Endothelial cell of umbilical vein (primary cell): ENCODE results near the gene MRC2. TPM values are rescaled to one million over a fixed set of nuclear protein-coding genes. Genes with fewer than 3 reads are reported as not detected.

Experiments
- BruUV-seq: library from RNA; stranded (reverse); fragments of 400-500 nt; replicated peaks from 2 replicates; lab custom pipeline; 2021; lab: Mats Ljungman, UMichigan
- CTCF ChIA-PET: fragments of 300-600, 350-600 bp; sonication (Branson Sonifier 250); formaldehyde crosslinking; loops from one replicate; lab custom pipeline; 2021; ENCODE audit warnings: antibody characterized with exemption, inconsistent platforms; lab: Charles Lee
- POLR2A ChIA-PET: fragments of 300-600, 350-600 bp; sonication (Branson Sonifier 250); formaldehyde crosslinking; loops from one replicate; lab custom pipeline; 2021; ENCODE audit warnings: antibody characterized with exemption, inconsistent platforms; lab: Charles Lee
- DNase-seq: peaks from one replicate; pipeline ENCODE4 v3.0.0-alpha.2; 2011; ENCODE audit warnings: low read depth, low spot score
- FAIRE-seq: peaks from 2 replicates; lab custom pipeline; 2011; peaks lifted over from hg19 to GRCh38; lab: Jason Lieb, UNC
- H2AFZ ChIP-seq: 2 replicates; pipeline ENCODE4 v1.6.0; 2012; ENCODE audit warnings: low read depth, low read length, control low read depth, inconsistent platforms
- H3K27ac ChIP-seq: 2 replicates; pipeline ENCODE4 v1.5.1; 2011; ENCODE audit warnings: low read depth, mild to moderate bottlenecking, control low read depth, low read length, moderate library complexity; ENCODE audit not compliant: insufficient read depth
- H3K27me3 ChIP-seq, 2 experiments: 2 replicates each; pipeline versions ENCODE4 v1.6.0 to v1.6.1; 2011; ENCODE audit warnings: low read length in 2 of 2, mixed read lengths in 1 of 2; ENCODE audit not compliant: control insufficient read depth in 2 of 2, insufficient read depth in 2 of 2
- H3K36me3 ChIP-seq, 2 experiments: 2 replicates in 1 of 2; 3 replicates in 1 of 2; pipeline ENCODE4 v1.5.1; 2011; ENCODE audit warnings: low read length in 2 of 2, mild to moderate bottlenecking in 1 of 2, moderate library complexity in 1 of 2; ENCODE audit not compliant: control insufficient read depth in 2 of 2, insufficient read depth in 2 of 2; ENCODE audit errors: extremely low read depth in 1 of 2
- H3K4me1 ChIP-seq: 3 replicates; pipeline ENCODE4 v1.5.1; 2011; ENCODE audit warnings: mild to moderate bottlenecking, low read length; ENCODE audit not compliant: control insufficient read depth, insufficient read depth; ENCODE audit errors: extremely low read depth
- H3K4me2 ChIP-seq: 2 replicates; pipeline ENCODE4 v1.6.1; 2011; ENCODE audit warnings: low read length, control low read depth, mixed read lengths; ENCODE audit not compliant: insufficient read depth
- H3K4me3 ChIP-seq, 3 experiments: fragments of 200-600 bp in 1 of 3; sonication (generic), shearing (Covaris generic) in 1 of 3; replicated peaks in 1 of 3; 2 replicates each; pipeline ENCODE4 v1.5.1; 2011 to 2016; ENCODE audit warnings: control low read depth in 3 of 3, low read length in 3 of 3, mild to moderate bottlenecking in 2 of 3, inconsistent platforms in 1 of 3, low read depth in 1 of 3, moderate library complexity in 1 of 3; ENCODE audit not compliant: insufficient read depth in 1 of 3
- H3K79me2 ChIP-seq: 2 replicates; pipeline ENCODE4 v1.6.0; 2012; ENCODE audit warnings: low read length, inconsistent platforms; ENCODE audit not compliant: control insufficient read depth, insufficient read depth
- H3K9ac ChIP-seq: replicated peaks from 2 replicates; pipeline ENCODE3; 2011; ENCODE audit warnings: low read length, control low read depth; ENCODE audit not compliant: insufficient read depth; ENCODE audit errors: extremely low read depth
- H3K9me1 ChIP-seq: replicated peaks from 3 replicates; pipeline ENCODE4 v1.6.0; 2011; ENCODE audit warnings: mild to moderate bottlenecking, low read length; ENCODE audit not compliant: control insufficient read depth, insufficient read depth; ENCODE audit errors: extremely low read depth
- H3K9me3 ChIP-seq: replicated peaks from 2 replicates; pipeline ENCODE4 v1.5.1; 2012; ENCODE audit warnings: low read length, inconsistent platforms; ENCODE audit not compliant: control insufficient read depth, insufficient read depth
- H4K20me1 ChIP-seq: replicated peaks from 2 replicates; pipeline ENCODE3; 2011; ENCODE audit warnings: mild to moderate bottlenecking, low read length; ENCODE audit not compliant: control insufficient read depth, insufficient read depth; ENCODE audit errors: extremely low read depth
- CTCF ChIP-seq, 2 donors: IDR thresholded peaks; 1 replicate in 1 of 2; 2 replicates in 1 of 2; pipeline ENCODE4 v1.5.1; 2011; ENCODE audit warnings: low read length in 2 of 2, mild to moderate bottlenecking in 2 of 2, moderate library complexity in 2 of 2, control low read depth in 1 of 2, inconsistent platforms in 1 of 2, low read depth in 1 of 2; ENCODE audit not compliant: insufficient read depth in 1 of 2; ENCODE audit errors: extremely low read depth in 1 of 2
- EZH2 ChIP-seq: IDR thresholded peaks from 2 replicates; pipeline ENCODE4 v1.6.1; 2012; ENCODE audit warnings: borderline replicate concordance, low read depth, mild to moderate bottlenecking, moderate library complexity, low read length, inconsistent platforms; ENCODE audit not compliant: severe bottlenecking
- FOS ChIP-seq: IDR thresholded peaks from 2 replicates; pipeline ENCODE4 v1.6.1; 2011; ENCODE audit warnings: mild to moderate bottlenecking, low read length, moderate library complexity, borderline replicate concordance; ENCODE audit not compliant: insufficient read depth
- GATA2 ChIP-seq: IDR thresholded peaks from 2 replicates; pipeline ENCODE4 v1.7.0; 2011; ENCODE audit warnings: low read depth, mild to moderate bottlenecking, moderate library complexity, mixed read lengths, low read length; ENCODE audit not compliant: insufficient read length, insufficient read depth
- JUN ChIP-seq: IDR thresholded peaks from 2 replicates; pipeline ENCODE4 v1.6.1; 2011; ENCODE audit warnings: borderline replicate concordance, low read depth; ENCODE audit not compliant: insufficient read length, insufficient read depth
- MAX ChIP-seq: IDR thresholded peaks from 2 replicates; pipeline ENCODE4 v1.6.1; 2011; ENCODE audit not compliant: insufficient read depth, insufficient read length
- MYC ChIP-seq: IDR thresholded peaks from one replicate; pipeline ENCODE4 v1.6.1; 2011; ENCODE audit warnings: mild to moderate bottlenecking, low read depth, low read length
- POLR2A ChIP-seq: IDR thresholded peaks from 2 replicates; pipeline ENCODE4 v1.6.1; 2012; ENCODE audit warnings: low read depth, mild to moderate bottlenecking, control low read depth, low read length
- POLR2AphosphoS5 ChIP-seq: IDR thresholded peaks from 2 replicates; pipeline ENCODE4 v1.6.1; 2012; ENCODE audit warnings: low read depth, mild to moderate bottlenecking, control low read depth, low read length, moderate library complexity; ENCODE audit not compliant: insufficient read depth
- dilution Hi-C: fragments of 300-500 bp; cut with MboI; formaldehyde crosslinking; loops from one replicate; pipeline ENCODE4 v1.15.0; 2019; ENCODE audit warnings: low sequenced_read_pairs; ENCODE audit not compliant: extremely low pct_ligation_motif_present
- intact Hi-C: fragments of 100-400 bp; cut with micrococcal nuclease; formaldehyde crosslinking; loops from one replicate; pipeline ENCODE4 v1.10.0; 2022
- polyA plus RNA-seq, 4 experiments: library from polyadenylated mRNA; depleted of rRNA in 3 of 4; stranded (reverse) in 3 of 4; unstranded in 1 of 4; fragments of >200 nt; gene quantifications; 2 replicates each; pipeline versions ENCODE4 v1.2.1 to v1.2.3, GENCODE V29; 2011 to 2012; ENCODE audit warnings: missing spikeins in 1 of 4
- total RNA-seq: library from RNA; stranded (reverse); gene quantifications from 2 replicates; pipeline ENCODE4 v1.2.3, GENCODE V29; 2021

MRC2 gene
- total and polyA plus RNA-seq, 2 donors (not counting 3 experiments of a cell fraction or from before 2014, with no cell fraction given), result 30.6 to 52.7 TPM

- H3K27me3 ChIP-seq, result peaks cover 9 to 10% of the 10 kb centered on the region in 2 experiments
- no peak overlapping the region for H2AFZ ChIP-seq
- H3K4me1 ChIP-seq, result no peaks in the 10 kb centered on the region
- POLR2A ChIA-PET, result no interaction called here
- no peak overlapping the region for H3K4me3 ChIP-seq
- H3K4me2 ChIP-seq, result no peak overlapping the region
- DNase-seq (peak; percentile 24), FAIRE-seq (no peak)
- no peaks in the 10 kb centered on the region for H3K9me3 ChIP-seq
- no peaks in the 10 kb centered on the region for H3K79me2 ChIP-seq
- H3K9ac ChIP-seq, result no peak overlapping the region
- no peaks in the 10 kb centered on the region for H3K36me3 ChIP-seq
- TF ChIP-seq CTCF (IDR thresholded peaks at IDR 0.05; ENCODE audit: extremely low read depth in 1 of 2, insufficient read depth in 1 of 2, low read depth in 1 of 2, low read length in 2 of 2), result peak; percentile 8 to 35
- no peak for TF ChIP-seq MAX
- intact Hi-C loops (loop anchor here (2.0 kb wide), 1 partner anchor 47 kb away; no protein-coding TSS in a partner anchor), dilution Hi-C loops (no loop called here)
- H4K20me1 ChIP-seq, result no peaks in the 10 kb centered on the region
- H3K9me1 ChIP-seq, result no peaks in the 10 kb centered on the region
- CTCF ChIA-PET, result interaction anchor here (0.6 to 3.8 kb wide), 9 partner anchors 9 to 284 kb away, joined by 3 to 26 read pairs (median 3); no protein-coding TSS in a partner anchor
- BruUV-seq, result no TSS peak
- H3K27ac ChIP-seq, result no peak overlapping the region
Measured at GRCh38 chr17:62720126-62720850, 92.8 kb downstream of the MRC2 start.

GRCh38 chr17:62722625-62723024, 95.2 kb downstream of the MRC2 start:
- CTCF ChIA-PET, result interaction anchor here (0.5 to 3.8 kb wide), 4 partner anchors 8 to 186 kb away, joined by 3 to 26 read pairs (median 3); no protein-coding TSS in a partner anchor
- Histone ChIP-seq H3K9me3 (no peaks in the 10 kb centered on the region), H3K9ac (no peak overlapping the region), H3K36me3 (no peaks in the 10 kb centered on the region), H2AFZ (no peak overlapping the region), H4K20me1 (no peaks in the 10 kb centered on the region), H3K4me2 (no peak overlapping the region), H3K27me3 (peaks cover 9 to 10% of the 10 kb centered on the region in 2 experiments), H3K4me3 (no peak overlapping the region), H3K79me2 (no peaks in the 10 kb centered on the region), H3K9me1 (no peaks in the 10 kb centered on the region), H3K27ac (no peak overlapping the region), H3K4me1 (peaks cover 3% of the 10 kb centered on the region)
- POLR2A ChIA-PET, result interaction anchor here (0.6 kb wide), 1 partner anchor 166 kb away, joined by 4 read pairs; no protein-coding TSS in a partner anchor
- BruUV-seq, result no TSS peak
- dilution Hi-C loops, result no loop called here
- TF ChIP-seq JUN (no peak), POLR2A (no peak), POLR2AphosphoS5 (no peak), GATA2 (no peak), MYC (no peak), MAX (no peak), FOS (no peak), CTCF (IDR thresholded peaks at IDR 0.05; ENCODE audit: extremely low read depth in 1 of 2, insufficient read depth in 1 of 2, low read depth in 1 of 2, low read length in 2 of 2) (no peak), EZH2 (no peak)
- FAIRE-seq, result no peak
- no peak for DNase-seq
- intact Hi-C loops, result no loop called here
